SK-N-SH treated with all-trans-retinoic acid at 6 μM for 48 hours (cell line): Measurements from ENCODE around the gene GALNT1.

Source experiments
- ATAC-seq: fragments of 200-7000 bp; cut with Tn5 transposase; 3 replicates; pipeline ENCODE4 v1.9.1; 2020; ENCODE audit warnings: mild to moderate bottlenecking, moderate library complexity
- ARNTL ChIP-seq: fragments of 450-650 bp; formaldehyde crosslinking; IDR thresholded peaks from 2 replicates; pipeline ENCODE4 v1.5.0; 2020; ENCODE audit warnings: low read depth, mild to moderate bottlenecking, moderate library complexity, borderline replicate concordance
- BACH2 ChIP-seq: fragments of 250-450 bp; sonication (Bioruptor Pico); IDR thresholded peaks from 2 replicates; pipeline ENCODE4 v1.9.0; 2021; ENCODE audit warnings: mild to moderate bottlenecking, borderline replicate concordance
- CREB5 ChIP-seq: fragments of 250-450 bp; sonication (Bioruptor Pico); IDR thresholded peaks from 2 replicates; pipeline ENCODE4 v1.5.1; 2020; ENCODE audit warnings: low read depth, mild to moderate bottlenecking, moderate library complexity
- CSDC2 ChIP-seq: fragments of 250-450 bp; sonication (Bioruptor Pico); IDR thresholded peaks from 2 replicates; pipeline ENCODE4 v1.5.0; 2020; ENCODE audit warnings: mild to moderate bottlenecking, moderate library complexity
- ESRRG ChIP-seq: fragments of 250-450 bp; sonication (Bioruptor Pico); IDR thresholded peaks from 2 replicates; pipeline ENCODE4 v1.6.1; 2021; ENCODE audit warnings: mild to moderate bottlenecking
- GLIS3 ChIP-seq: fragments of 250-450 bp; sonication (Bioruptor Pico); IDR thresholded peaks from 2 replicates; pipeline ENCODE4 v1.5.0; 2020; ENCODE audit warnings: mild to moderate bottlenecking, moderate library complexity
- ISL1 ChIP-seq: fragments of 250-450 bp; sonication (Bioruptor Pico); IDR thresholded peaks from 2 replicates; pipeline ENCODE4 v2.1.2; 2022; ENCODE audit warnings: mild to moderate bottlenecking, moderate library complexity
- OSR1 ChIP-seq: fragments of 250-450 bp; sonication (Bioruptor Pico); IDR thresholded peaks from 2 replicates; pipeline ENCODE4 v1.8.0; 2022; ENCODE audit warnings: moderate library complexity, mild to moderate bottlenecking, inconsistent platforms
- PPARA ChIP-seq: fragments of 250-450 bp; sonication (Bioruptor Pico); IDR thresholded peaks from 2 replicates; pipeline ENCODE4 v1.5.0; 2020; ENCODE audit warnings: mild to moderate bottlenecking, borderline replicate concordance
- RARB ChIP-seq: fragments of 250-450 bp; sonication (Bioruptor Pico); IDR thresholded peaks from 2 replicates; pipeline ENCODE4 v1.8.0; 2021; ENCODE audit warnings: mild to moderate bottlenecking, moderate library complexity
- SNAI2 ChIP-seq: fragments of 250-450 bp; sonication (Bioruptor Pico); IDR thresholded peaks from 2 replicates; pipeline ENCODE4 v1.5.0; 2020; ENCODE audit warnings: mild to moderate bottlenecking, moderate library complexity
- TCF4 ChIP-seq: fragments of 250-450 bp; sonication (Bioruptor Pico); IDR thresholded peaks from 2 replicates; pipeline ENCODE4 v1.8.0; 2021; ENCODE audit warnings: mild to moderate bottlenecking, moderate library complexity, borderline replicate concordance
- TOX ChIP-seq: fragments of 250-450 bp; sonication (Bioruptor Pico); IDR thresholded peaks from 2 replicates; pipeline ENCODE4 v1.8.0; 2021; ENCODE audit warnings: mild to moderate bottlenecking, moderate library complexity, borderline replicate concordance
- ZC3H10 ChIP-seq: fragments of 250-450 bp; sonication (Bioruptor Pico); IDR thresholded peaks from 2 replicates; pipeline ENCODE4 v1.5.1; 2021; ENCODE audit warnings: mild to moderate bottlenecking, moderate library complexity
- ZFP3 ChIP-seq: fragments of 250-450 bp; sonication (Bioruptor Pico); IDR thresholded peaks from 2 replicates; pipeline ENCODE4 v1.5.0; 2020; ENCODE audit warnings: mild to moderate bottlenecking, moderate library complexity
- ZFP30 ChIP-seq: fragments of 450-650 bp; formaldehyde crosslinking; IDR thresholded peaks from 2 replicates; pipeline ENCODE4 v1.5.0; 2022; ENCODE audit warnings: mild to moderate bottlenecking, moderate library complexity
- ZNF565 ChIP-seq: fragments of 450-650 bp; formaldehyde crosslinking; conservative IDR thresholded peaks from 2 replicates; pipeline ENCODE4 v1.5.0; 2020; ENCODE audit warnings: low read depth, mild to moderate bottlenecking, moderate library complexity
- ZNF70 ChIP-seq: fragments of 450-650 bp; formaldehyde crosslinking; IDR thresholded peaks from 2 replicates; pipeline ENCODE4 v1.5.0; 2020; ENCODE audit warnings: mild to moderate bottlenecking, moderate library complexity
- ZNF8 ChIP-seq: fragments of 450-650 bp; formaldehyde crosslinking; IDR thresholded peaks from 2 replicates; pipeline ENCODE4 v1.5.0; 2020; ENCODE audit warnings: mild to moderate bottlenecking, moderate library complexity
- TF ChIP-seq, protein P1 (sequence below): fragments of 250-450 bp; sonication (Bioruptor Pico); IDR thresholded peaks from 2 replicates; pipeline ENCODE4 v1.8.0; 2021; ENCODE audit warnings: low read depth, mild to moderate bottlenecking, moderate library complexity, borderline replicate concordance
- TF ChIP-seq, protein P2 (sequence below): fragments of 250-450 bp; sonication (Bioruptor Pico); IDR thresholded peaks from 2 replicates; pipeline ENCODE4 v1.5.0; 2020; ENCODE audit warnings: mild to moderate bottlenecking, moderate library complexity

GALNT1 gene

DNA sequence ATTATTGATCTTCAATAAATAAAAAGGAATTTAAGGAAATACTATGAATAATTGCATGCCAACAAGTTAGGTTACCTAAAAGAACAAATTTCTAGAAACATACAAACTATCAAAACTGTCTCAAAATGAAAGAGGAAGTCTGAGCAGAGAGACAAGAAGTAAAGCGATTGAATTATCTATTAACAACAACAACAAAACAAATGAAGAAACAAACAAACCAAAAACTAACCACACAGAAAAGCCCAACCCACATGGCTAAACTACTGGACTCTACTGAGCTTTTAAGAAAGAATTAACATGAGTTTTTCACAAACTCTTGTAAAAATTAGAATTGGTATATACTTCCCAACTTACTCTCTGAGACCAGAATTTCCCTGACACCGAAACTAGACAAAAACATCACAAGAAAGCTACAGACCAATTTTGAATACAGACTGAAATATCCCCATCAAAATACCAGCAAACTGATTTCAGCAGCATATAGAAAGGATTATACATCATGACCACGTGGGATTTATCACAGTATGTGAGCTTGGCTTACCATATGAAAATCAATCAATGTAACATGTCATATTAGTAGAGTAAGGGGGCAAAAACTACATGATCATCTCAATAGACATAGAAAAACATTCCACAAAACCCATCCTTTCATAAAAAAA is 16.6 kb upstream of the GALNT1 start:
- ATAC-seq, result no peak
- TF ChIP-seq ESRRG (CRISPR knock-in tag), result no peak

DNA sequence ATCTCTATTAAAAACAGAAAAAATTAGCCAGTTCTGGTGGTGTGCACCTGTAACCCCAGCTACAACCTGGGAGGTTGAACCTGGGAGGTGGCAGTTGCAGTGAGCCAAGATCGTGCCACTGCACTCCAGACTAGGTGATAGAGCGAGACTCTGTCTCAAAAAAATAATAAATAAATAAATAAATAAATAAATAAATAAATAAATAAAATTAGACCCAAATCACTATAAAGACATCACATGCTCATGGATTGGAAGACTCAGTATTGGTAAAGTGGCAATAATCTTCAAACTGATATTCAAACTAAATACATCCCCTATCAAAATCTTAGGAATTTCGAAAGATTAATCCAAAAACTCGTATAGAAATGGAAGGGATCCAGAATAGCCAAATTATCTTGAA is 15.5 kb upstream of the GALNT1 start:
- ATAC-seq, result no peak
- TF ChIP-seq RARB (CRISPR knock-in tag) (no peak), CREB5 (CRISPR knock-in tag) (no peak), ZFP30 (CRISPR knock-in tag) (no peak), ARNTL (CRISPR knock-in tag) (no peak), ESRRG (CRISPR knock-in tag) (no peak), ZNF8 (no peak), ISL1 (CRISPR knock-in tag) (no peak)
- TF ChIP-seq, protein P1, sequence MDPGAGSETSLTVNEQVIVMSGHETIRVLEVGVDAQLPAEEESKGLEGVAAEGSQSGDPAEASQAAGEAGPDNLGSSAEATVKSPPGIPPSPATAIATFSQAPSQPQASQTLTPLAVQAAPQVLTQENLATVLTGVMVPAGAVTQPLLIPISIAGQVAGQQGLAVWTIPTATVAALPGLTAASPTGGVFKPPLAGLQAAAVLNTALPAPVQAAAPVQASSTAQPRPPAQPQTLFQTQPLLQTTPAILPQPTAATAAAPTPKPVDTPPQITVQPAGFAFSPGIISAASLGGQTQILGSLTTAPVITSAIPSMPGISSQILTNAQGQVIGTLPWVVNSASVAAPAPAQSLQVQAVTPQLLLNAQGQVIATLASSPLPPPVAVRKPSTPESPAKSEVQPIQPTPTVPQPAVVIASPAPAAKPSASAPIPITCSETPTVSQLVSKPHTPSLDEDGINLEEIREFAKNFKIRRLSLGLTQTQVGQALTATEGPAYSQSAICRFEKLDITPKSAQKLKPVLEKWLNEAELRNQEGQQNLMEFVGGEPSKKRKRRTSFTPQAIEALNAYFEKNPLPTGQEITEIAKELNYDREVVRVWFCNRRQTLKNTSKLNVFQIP, result no peak

- no peak for TF ChIP-seq GLIS3
- no peak for TF ChIP-seq ZC3H10 (CRISPR knock-in tag)
- no peak for TF ChIP-seq BACH2 (CRISPR knock-in tag)
- no peak for TF ChIP-seq ESRRG (CRISPR knock-in tag)
- TF ChIP-seq RARB (CRISPR knock-in tag), result no peak
- TF ChIP-seq PPARA, result no peak
- no peak for TF ChIP-seq CREB5 (CRISPR knock-in tag)
- TF ChIP-seq TOX (CRISPR knock-in tag), result no peak
- TF ChIP-seq TCF4 (CRISPR knock-in tag), result no peak
- TF ChIP-seq ISL1 (CRISPR knock-in tag), result no peak
- TF ChIP-seq, protein P2, sequence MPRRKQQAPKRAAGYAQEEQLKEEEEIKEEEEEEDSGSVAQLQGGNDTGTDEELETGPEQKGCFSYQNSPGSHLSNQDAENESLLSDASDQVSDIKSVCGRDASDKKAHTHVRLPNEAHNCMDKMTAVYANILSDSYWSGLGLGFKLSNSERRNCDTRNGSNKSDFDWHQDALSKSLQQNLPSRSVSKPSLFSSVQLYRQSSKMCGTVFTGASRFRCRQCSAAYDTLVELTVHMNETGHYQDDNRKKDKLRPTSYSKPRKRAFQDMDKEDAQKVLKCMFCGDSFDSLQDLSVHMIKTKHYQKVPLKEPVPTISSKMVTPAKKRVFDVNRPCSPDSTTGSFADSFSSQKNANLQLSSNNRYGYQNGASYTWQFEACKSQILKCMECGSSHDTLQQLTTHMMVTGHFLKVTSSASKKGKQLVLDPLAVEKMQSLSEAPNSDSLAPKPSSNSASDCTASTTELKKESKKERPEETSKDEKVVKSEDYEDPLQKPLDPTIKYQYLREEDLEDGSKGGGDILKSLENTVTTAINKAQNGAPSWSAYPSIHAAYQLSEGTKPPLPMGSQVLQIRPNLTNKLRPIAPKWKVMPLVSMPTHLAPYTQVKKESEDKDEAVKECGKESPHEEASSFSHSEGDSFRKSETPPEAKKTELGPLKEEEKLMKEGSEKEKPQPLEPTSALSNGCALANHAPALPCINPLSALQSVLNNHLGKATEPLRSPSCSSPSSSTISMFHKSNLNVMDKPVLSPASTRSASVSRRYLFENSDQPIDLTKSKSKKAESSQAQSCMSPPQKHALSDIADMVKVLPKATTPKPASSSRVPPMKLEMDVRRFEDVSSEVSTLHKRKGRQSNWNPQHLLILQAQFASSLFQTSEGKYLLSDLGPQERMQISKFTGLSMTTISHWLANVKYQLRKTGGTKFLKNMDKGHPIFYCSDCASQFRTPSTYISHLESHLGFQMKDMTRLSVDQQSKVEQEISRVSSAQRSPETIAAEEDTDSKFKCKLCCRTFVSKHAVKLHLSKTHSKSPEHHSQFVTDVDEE (CRISPR knock-in tag), result no peak
- TF ChIP-seq ZNF565 (CRISPR knock-in tag), result no peak
- TF ChIP-seq, protein P1, result no peak
- no peak for TF ChIP-seq CSDC2 (CRISPR knock-in tag)
- TF ChIP-seq ZNF70 (CRISPR knock-in tag), result no peak
- TF ChIP-seq ARNTL (CRISPR knock-in tag), result no peak
- no peak for TF ChIP-seq ZFP3
- TF ChIP-seq, all 23 proteins: peak for 0
- ATAC-seq, result no peak
Measured at GRCh38 chr18:35570182-35570581, 11.4 kb upstream of the GALNT1 start.

DNA sequence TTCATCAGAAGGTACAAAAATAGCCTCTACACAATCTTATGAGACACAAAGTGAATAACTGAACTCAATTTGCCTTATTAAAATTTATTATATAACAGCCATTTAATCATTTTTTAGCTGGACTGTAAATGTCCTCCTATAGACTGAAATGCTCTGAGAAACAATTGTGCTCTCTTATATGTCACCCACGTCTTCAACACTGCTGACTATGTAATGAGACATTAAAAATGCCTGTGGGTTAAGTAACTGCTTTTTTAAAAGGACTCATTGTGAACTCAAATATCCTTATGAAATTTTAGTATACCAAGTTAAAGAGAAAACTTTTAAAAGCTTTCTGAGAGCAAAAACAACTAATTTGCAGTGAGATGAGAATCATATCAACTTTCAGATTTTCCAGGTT is 10.4 kb upstream of the GALNT1 start:
- no peak for ATAC-seq
- TF ChIP-seq OSR1 (CRISPR knock-in tag), result no peak
- no peak for TF ChIP-seq RARB (CRISPR knock-in tag)
- TF ChIP-seq CSDC2 (CRISPR knock-in tag), result no peak
- no peak for TF ChIP-seq SNAI2 (CRISPR knock-in tag)
- no peak for TF ChIP-seq ZNF70 (CRISPR knock-in tag)
- TF ChIP-seq, protein P2 (CRISPR knock-in tag), result no peak
- no peak for TF ChIP-seq PPARA
- TF ChIP-seq CREB5 (CRISPR knock-in tag), result no peak
- no peak for TF ChIP-seq BACH2 (CRISPR knock-in tag)
- no peak for TF ChIP-seq ZNF565 (CRISPR knock-in tag)
